H1 (cell line): ENCODE data around the gene CD38. TPM values are rescaled to one million over a fixed set of nuclear protein-coding genes. Genes with fewer than 3 reads are reported as not detected.

Source experiments
- CTCF ChIA-PET: fragments of 300-600 bp; sonication (Branson Sonifier 250); formaldehyde crosslinking; loops from one replicate; lab custom pipeline; 2021; ENCODE audit not compliant: partially characterized antibody; lab: Charles Lee
- POLR2A ChIA-PET: fragments of 300-600 bp; sonication (Branson Sonifier 250); formaldehyde crosslinking; loops from one replicate; lab custom pipeline; 2021; ENCODE audit warnings: inconsistent platforms; ENCODE audit not compliant: partially characterized antibody; lab: Charles Lee
- DNase-seq, 2 experiments: peaks; one replicate each; pipeline versions ENCODE4 v3.0.0 to v3.0.0-alpha.2; 2010 to 2022; ENCODE audit warnings: low spot score in 2 of 2, low read depth in 1 of 2, mixed read lengths in 1 of 2
- FAIRE-seq: peaks from 2 replicates; lab custom pipeline; 2011; peaks lifted over from hg19 to GRCh38; lab: Jason Lieb, UNC
- H2AFZ ChIP-seq: 2 replicates; pipeline ENCODE4 v1.8.1; 2012; ENCODE audit warnings: low read length, inconsistent platforms
- H2AK5ac ChIP-seq: 2 replicates; pipeline ENCODE4 v1.6.1; 2013; ENCODE audit warnings: low read depth, low read length
- H2BK120ac ChIP-seq: replicated peaks from 2 replicates; pipeline ENCODE3; 2013; ENCODE audit warnings: low read depth, low read length, inconsistent platforms
- H2BK12ac ChIP-seq: 2 replicates; pipeline ENCODE4 v1.6.1; 2013; ENCODE audit warnings: low read depth, low read length
- H2BK15ac ChIP-seq: 2 replicates; pipeline ENCODE4 v1.6.1; 2013; ENCODE audit warnings: low read length
- H2BK20ac ChIP-seq: 2 replicates; pipeline ENCODE4 v1.6.1; 2013; ENCODE audit warnings: low read length
- H2BK5ac ChIP-seq: 2 replicates; pipeline ENCODE4 v1.6.1; 2013; ENCODE audit warnings: low read depth, low read length
- H3K14ac ChIP-seq: 2 replicates; pipeline ENCODE4 v1.6.1; 2013; ENCODE audit warnings: inconsistent platforms; ENCODE audit not compliant: insufficient read length
- H3K18ac ChIP-seq: 2 replicates; pipeline ENCODE4 v1.6.1; 2013; ENCODE audit warnings: low read length; ENCODE audit errors: extremely low read depth
- H3K23ac ChIP-seq: 2 replicates; pipeline ENCODE4 v1.6.1; 2013; ENCODE audit warnings: inconsistent platforms; ENCODE audit not compliant: insufficient read length
- H3K23me2 ChIP-seq: 2 replicates; pipeline ENCODE4 v1.6.1; 2013; ENCODE audit warnings: low read depth, low read length
- H3K27ac ChIP-seq: 2 replicates; pipeline ENCODE4 v1.6.1; 2011; ENCODE audit warnings: low read depth, low read length, inconsistent platforms
- H3K27me3 ChIP-seq, 4 experiments: replicated peaks in 1 of 4; 1 replicate in 1 of 4; 2 replicates in 3 of 4; pipeline versions ENCODE4 v1.6.1 to v1.8.1; 2011 to 2013; ENCODE audit warnings: low read length in 3 of 4, mild to moderate bottlenecking in 3 of 4, inconsistent platforms in 2 of 4, mixed read lengths in 2 of 4, moderate library complexity in 1 of 4; ENCODE audit not compliant: control insufficient read depth in 3 of 4, insufficient read depth in 3 of 4; ENCODE audit errors: extremely low read depth in 1 of 4
- H3K36me3 ChIP-seq, 4 experiments: 2 replicates each; pipeline versions ENCODE4 v1.6.1 to v1.8.1; 2011 to 2013; ENCODE audit warnings: mild to moderate bottlenecking in 4 of 4, low read length in 3 of 4, moderate library complexity in 2 of 4, control low read depth in 1 of 4, inconsistent platforms in 1 of 4; ENCODE audit not compliant: insufficient read depth in 4 of 4, control insufficient read depth in 2 of 4
- H3K4ac ChIP-seq: replicated peaks from 2 replicates; pipeline ENCODE3; 2013; ENCODE audit warnings: low read length, low read depth, mixed read lengths, inconsistent platforms; ENCODE audit not compliant: insufficient read length
- H3K4me1 ChIP-seq, 4 experiments: replicated peaks in 1 of 4; 1 replicate in 1 of 4; 2 replicates in 3 of 4; pipeline versions ENCODE4 v1.6.1 to v1.8.1; 2011 to 2013; ENCODE audit warnings: low read length in 3 of 4, inconsistent platforms in 2 of 4, mixed read lengths in 1 of 4; ENCODE audit not compliant: insufficient read depth in 4 of 4, control insufficient read depth in 3 of 4
- H3K4me2 ChIP-seq, 2 experiments: 2 replicates each; pipeline versions ENCODE4 v1.6.1 to v1.8.1; 2011 to 2013; ENCODE audit warnings: low read depth in 2 of 2, low read length in 2 of 2, control low read depth in 1 of 2, inconsistent platforms in 1 of 2, mild to moderate bottlenecking in 1 of 2; ENCODE audit not compliant: insufficient read depth in 1 of 2
- H3K4me3 ChIP-seq, 4 experiments: fragments of 200-600, 300-600 bp in 1 of 4; sonication (generic), shearing (Covaris generic), sonication (Bioruptor Twin) in 1 of 4; 2 replicates each; pipeline versions ENCODE4 v1.5.1 to v1.8.1; 2011 to 2016; ENCODE audit warnings: low read length in 4 of 4, low read depth in 3 of 4, control low read depth in 2 of 4, inconsistent platforms in 2 of 4, mild to moderate bottlenecking in 2 of 4, mixed read lengths in 1 of 4, moderate library complexity in 1 of 4; ENCODE audit not compliant: insufficient read depth in 2 of 4; ENCODE audit errors: extremely low read depth in 1 of 4
- H3K56ac ChIP-seq: replicated peaks from 2 replicates; pipeline ENCODE3; 2013; ENCODE audit warnings: low read depth, mild to moderate bottlenecking, mixed read lengths, low read length, inconsistent platforms; ENCODE audit not compliant: insufficient read length
- H3K79me1 ChIP-seq: 2 replicates; pipeline ENCODE4 v1.6.1; 2013; ENCODE audit warnings: low read depth, low read length, control low read depth
- H3K79me2 ChIP-seq, 2 experiments: 2 replicates each; pipeline versions ENCODE4 v1.6.1 to v1.8.1; 2012 to 2013; ENCODE audit warnings: low read length in 2 of 2, mild to moderate bottlenecking in 2 of 2, inconsistent platforms in 1 of 2; ENCODE audit not compliant: insufficient read depth in 2 of 2, control insufficient read depth in 1 of 2
- H3K9ac ChIP-seq, 4 experiments: replicated peaks in 1 of 4; 1 replicate in 1 of 4; 2 replicates in 3 of 4; pipeline versions ENCODE4 v1.6.1 to v1.8.1; 2011 to 2013; ENCODE audit warnings: low read depth in 3 of 4, low read length in 3 of 4, control low read depth in 2 of 4, mild to moderate bottlenecking in 2 of 4, moderate library complexity in 2 of 4, inconsistent platforms in 1 of 4; ENCODE audit errors: extremely low read depth in 1 of 4
- H3K9me3 ChIP-seq, 2 experiments: 2 replicates each; pipeline versions ENCODE4 v1.6.1 to v1.8.1; 2012 to 2013; ENCODE audit warnings: mild to moderate bottlenecking in 2 of 2, moderate library complexity in 2 of 2, control low read depth in 1 of 2, inconsistent platforms in 1 of 2, low read depth in 1 of 2, low read length in 1 of 2, mixed read lengths in 1 of 2; ENCODE audit not compliant: insufficient read depth in 2 of 2
- H4K20me1 ChIP-seq, 2 experiments: replicated peaks in 1 of 2; 2 replicates each; pipeline versions ENCODE3 to v1.8.1; 2011 to 2013; ENCODE audit warnings: inconsistent platforms in 2 of 2, low read length in 2 of 2, mild to moderate bottlenecking in 1 of 2; ENCODE audit not compliant: insufficient read depth in 2 of 2, control insufficient read depth in 1 of 2
- H4K5ac ChIP-seq: 2 replicates; pipeline ENCODE4 v1.6.1; 2013; ENCODE audit warnings: low read length, low read depth, mixed read lengths, inconsistent platforms; ENCODE audit not compliant: insufficient read length
- H4K8ac ChIP-seq: 2 replicates; pipeline ENCODE4 v1.8.0; 2013; ENCODE audit warnings: mild to moderate bottlenecking, moderate library complexity, low read length, inconsistent platforms; ENCODE audit not compliant: insufficient read depth; ENCODE audit errors: extremely low read depth
- H4K91ac ChIP-seq: replicated peaks from 2 replicates; pipeline ENCODE3; 2013; ENCODE audit warnings: low read length, mixed read lengths, inconsistent platforms; ENCODE audit not compliant: insufficient read length
- WGBS, 2 experiments: shearing (Covaris generic) in 1 of 2; methylation state at CpG; one replicate each; pipeline versions ENCODE4 v1.1.6 to v1.1.7; 2013 to 2015; ENCODE audit warnings: low lambda C conversion rate in 2 of 2, mixed read lengths in 2 of 2, inconsistent platforms in 1 of 2, low coverage in 1 of 2, missing lambda C conversion rate in 1 of 2; ENCODE audit not compliant: insufficient replicate concordance in 2 of 2, insufficient coverage in 1 of 2, insufficient read length in 1 of 2; ENCODE audit errors: extremely low coverage in 1 of 2, missing lambda C conversion rate in 1 of 2; 5-methylcytosine and 5-hydroxymethylcytosine counted together
- polyA plus RNA-seq, 7 experiments: library from polyadenylated mRNA; depleted of rRNA in 3 of 7; stranded (reverse) in 5 of 7; unstranded in 2 of 7; fragments of >200 nt in 5 of 7; fragments of 200-250 nt in 2 of 7; gene quantifications; 1 replicate in 5 of 7; 2 replicates in 1 of 7; 4 replicates in 1 of 7; pipeline versions ENCODE4 v1.2.1 to v1.2.3, GENCODE V29; 2011 to 2013; ENCODE audit warnings: missing spikeins in 2 of 7, mixed read lengths in 2 of 7
- total RNA-seq: library from RNA; stranded (reverse); fragmentation: NEBNext Ultra II Directional; extraction: Animal tissue kit (Norgen Biotek cat#: 25700); gene quantifications from 2 replicates; pipeline ENCODE4 v1.2.1, GENCODE V29; 2021

The CD38 gene
- total and polyA plus RNA-seq, 2 of the 8 experiments (the other 6 are each of a cell fraction or from before 2014, with no cell fraction given) = 0.14 to 0.24 TPM

DNA sequence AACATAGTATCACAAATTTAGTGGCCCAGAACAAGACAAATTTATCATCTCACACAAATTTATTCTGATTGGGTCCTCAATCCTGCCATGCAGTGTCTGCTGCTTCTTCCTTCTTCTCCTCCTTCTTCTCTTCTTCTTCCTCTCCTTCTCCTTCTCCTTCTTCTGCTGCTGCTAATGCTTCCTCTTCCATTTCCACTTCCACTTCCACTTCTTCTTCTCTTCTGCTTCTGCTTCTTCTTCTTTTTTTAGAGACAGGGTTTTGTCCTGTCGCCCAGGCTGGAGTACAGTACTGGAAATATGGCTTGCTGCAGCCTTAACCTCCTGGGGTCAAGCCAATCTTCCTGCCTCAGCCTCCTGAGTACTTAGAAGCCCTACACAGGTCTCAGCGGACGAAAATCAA, 122.9 kb downstream of the CD38 start:
- no peak overlapping the region for H4K91ac ChIP-seq
- H2BK15ac ChIP-seq = no peak overlapping the region
- H3K4me1 ChIP-seq = 0 out of 7 replicates have a peak, but pooled peaks cover 0 to 2% (median 0%) of the 10 kb centered on the region in 4 experiments
- FAIRE-seq (no peak), DNase-seq (no peak)
- no peaks in the 10 kb centered on the region for H4K20me1 ChIP-seq
- CTCF ChIA-PET = interaction anchor here (1.5 to 1.6 kb wide), 2 partner anchors 18 to 62 kb away, joined by 4 to 7 read pairs; partner anchors contain the start of gene FGFBP2
- H2BK5ac ChIP-seq = no peak overlapping the region
- POLR2A ChIA-PET = no interaction called here
- no peak overlapping the region for H3K56ac ChIP-seq
- H3K36me3 ChIP-seq = no peaks in the 10 kb centered on the region
- no peak overlapping the region for H3K4ac ChIP-seq
- no peak overlapping the region for H3K14ac ChIP-seq
- H3K4me3 ChIP-seq = no peak overlapping the region
- H3K79me1 ChIP-seq = no peaks in the 10 kb centered on the region
- H3K4me2 ChIP-seq = no peak overlapping the region
- no peak overlapping the region for H2BK20ac ChIP-seq
- no peaks in the 10 kb centered on the region for H3K79me2 ChIP-seq
- H3K23me2 ChIP-seq = no peaks in the 10 kb centered on the region
- no peaks in the 10 kb centered on the region for H3K27me3 ChIP-seq
- no peak overlapping the region for H4K8ac ChIP-seq
- H3K23ac ChIP-seq = no peak overlapping the region
- H2AK5ac ChIP-seq = no peak overlapping the region
- WGBS, 2 experiments = 94% methylated on average over 3 of the region's 3 CpGs; no CpG with 5 or more reads in 1 of the 2 experiments
- no peak overlapping the region for H3K18ac ChIP-seq
- no peak overlapping the region for H3K9ac ChIP-seq
- H2BK12ac ChIP-seq = no peak overlapping the region
- no peak overlapping the region for H2BK120ac ChIP-seq
- 0 out of 4 replicates have a peak, but pooled peaks cover 0 to 3% of the 10 kb centered on the region in 2 experiments for H3K9me3 ChIP-seq
- H3K27ac ChIP-seq = no peak overlapping the region
- H4K5ac ChIP-seq = no peak overlapping the region
- no peak overlapping the region for H2AFZ ChIP-seq
